GM18526 (cell line): ENCODE results near the gene TTLL7.

Source experiments
- POLR2A ChIP-seq: IDR thresholded peaks from 3 replicates; pipeline ENCODE4 v1.6.1; 2011; ENCODE audit not compliant: insufficient read length; ENCODE audit errors: extremely low read depth

TTLL7 gene

GRCh38 chr1:83959824-83960498 is 39.0 kb downstream of the TTLL7 start:
- no peak for TF ChIP-seq POLR2A

DNA sequence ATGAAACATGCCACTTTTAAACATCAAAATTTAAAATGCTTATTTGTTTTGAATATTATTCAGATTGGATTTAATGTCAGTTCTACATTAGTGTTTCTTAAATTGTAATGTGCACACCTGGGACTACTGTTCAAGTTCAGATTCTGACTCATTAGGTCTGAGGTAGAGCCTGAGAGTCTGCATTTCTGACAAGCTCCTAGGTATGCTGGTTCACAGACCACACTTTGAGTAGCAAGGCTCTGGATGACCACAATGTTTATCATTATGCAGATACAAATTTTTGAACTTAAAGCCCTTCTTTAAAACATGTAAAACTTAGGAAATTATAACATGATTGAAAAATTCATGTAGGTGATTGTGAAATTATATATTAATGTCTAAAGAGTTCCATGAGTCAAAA is 40.2 kb downstream of the TTLL7 start:
- no peak for TF ChIP-seq POLR2A

GRCh38 chr1:83954166-83954823 is 44.6 kb downstream of the TTLL7 start:
- no peak for TF ChIP-seq POLR2A

DNA sequence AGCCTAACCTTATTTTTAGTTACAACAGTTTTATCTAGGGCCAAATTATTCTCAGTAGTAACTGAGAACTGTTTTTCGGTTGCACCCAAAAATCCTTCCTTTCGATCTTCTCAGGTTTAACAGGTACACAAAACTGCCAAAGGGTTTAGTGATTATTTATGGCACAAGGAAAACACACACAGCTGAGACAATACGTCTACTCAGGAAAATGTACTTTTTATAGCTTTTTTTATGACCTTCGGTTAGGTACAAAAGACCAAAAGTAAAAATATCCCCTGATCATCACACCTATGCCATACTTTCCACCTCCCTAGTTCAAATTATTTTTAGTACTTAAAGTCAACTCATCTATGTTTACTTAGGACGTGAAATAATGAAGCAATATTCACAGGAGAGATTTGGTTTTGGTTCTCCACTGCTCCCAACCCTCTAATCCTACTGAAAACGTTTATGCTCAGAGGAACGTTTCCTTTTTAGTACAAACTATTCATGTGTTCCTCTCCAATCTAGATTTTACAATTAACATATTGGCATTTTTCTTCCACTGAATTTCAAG is 48.7 kb downstream of the TTLL7 start:
- no peak for TF ChIP-seq POLR2A

DNA sequence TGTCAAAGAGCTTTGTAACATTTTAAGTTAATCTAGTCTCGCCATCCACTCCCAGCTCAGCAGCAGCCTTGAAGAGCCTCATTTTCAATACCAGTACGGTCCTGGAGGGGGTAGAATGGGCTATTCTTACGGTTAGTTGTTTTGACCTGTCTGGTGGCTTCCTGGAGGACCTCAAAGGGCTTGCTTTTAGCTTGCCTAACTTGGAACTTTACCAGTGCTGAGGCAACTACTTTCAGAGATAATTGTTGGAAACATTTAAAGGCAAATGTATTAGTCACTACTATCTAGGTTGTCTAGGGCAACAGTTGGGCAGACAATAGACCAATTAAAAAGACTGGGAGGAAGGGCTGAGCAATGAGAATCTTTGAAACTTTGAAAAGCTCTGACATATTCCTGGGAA is 56.0 kb downstream of the TTLL7 start:
- TF ChIP-seq POLR2A = no peak

DNA sequence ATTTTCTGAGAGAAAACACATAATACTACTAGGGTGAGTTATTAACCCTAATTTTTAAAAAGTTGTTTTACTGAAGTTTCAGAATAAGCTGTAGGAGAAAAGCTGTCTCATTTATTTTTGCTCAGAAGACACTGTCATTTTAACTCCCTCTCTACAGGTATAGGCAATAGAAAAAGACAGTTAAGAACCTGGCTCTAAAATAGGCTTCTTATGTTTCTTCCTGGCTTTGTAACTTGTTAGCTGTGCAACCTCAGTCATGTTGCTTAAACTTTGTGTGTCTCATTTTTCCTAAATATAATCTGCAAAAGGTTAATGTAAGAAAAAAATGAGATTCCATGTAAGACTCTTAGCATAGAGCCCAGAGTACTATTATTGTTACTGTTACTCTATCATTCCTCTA is 64.4 kb downstream of the TTLL7 start:
- TF ChIP-seq POLR2A = no peak

DNA sequence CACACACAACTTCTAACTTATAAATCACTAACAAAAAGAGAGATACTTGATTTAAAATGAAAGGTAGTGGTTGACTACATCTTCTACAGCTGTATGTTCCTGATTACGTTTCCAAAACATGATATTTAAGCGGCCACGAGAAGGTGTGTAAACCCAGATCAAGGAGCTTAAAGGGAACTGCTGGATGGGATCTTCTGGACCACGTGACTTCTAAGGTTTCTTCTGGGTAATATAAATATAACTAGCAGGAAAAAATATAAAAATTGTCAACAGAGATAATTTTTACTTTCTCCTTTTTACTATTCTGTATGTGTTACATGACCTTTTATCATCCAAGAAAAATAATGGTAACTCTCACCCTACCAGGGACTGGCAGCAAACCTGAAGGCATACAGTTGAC is 66.2 kb downstream of the TTLL7 start:
- TF ChIP-seq POLR2A = no peak

GRCh38 chr1:83932281-83932680 is 66.7 kb downstream of the TTLL7 start:
- TF ChIP-seq POLR2A = no peak

GRCh38 chr1:83931658-83932253 is 67.2 kb downstream of the TTLL7 start:
- no peak for TF ChIP-seq POLR2A

DNA sequence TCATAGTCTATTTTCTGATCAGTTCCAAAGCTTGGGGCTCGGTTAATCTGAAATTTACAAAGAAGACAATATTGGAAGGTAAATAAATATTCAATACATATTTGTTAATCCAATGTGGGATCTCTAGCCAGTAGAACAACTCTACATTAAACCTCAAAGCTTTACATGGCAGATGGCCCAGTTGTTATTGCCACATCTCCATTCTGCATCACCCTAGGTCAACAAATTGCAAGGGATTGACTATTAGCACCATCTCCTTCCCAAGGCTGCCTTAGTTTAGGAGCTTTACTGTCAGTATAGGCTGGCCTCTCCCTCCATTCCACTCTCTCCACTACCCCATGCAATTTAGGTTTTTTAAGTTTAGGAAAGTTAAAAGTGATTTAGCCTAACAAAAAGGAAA is 69.7 kb downstream of the TTLL7 start:
- no peak for TF ChIP-seq POLR2A

GRCh38 chr1:83928396-83928795 is 70.5 kb downstream of the TTLL7 start:
- TF ChIP-seq POLR2A = no peak

DNA sequence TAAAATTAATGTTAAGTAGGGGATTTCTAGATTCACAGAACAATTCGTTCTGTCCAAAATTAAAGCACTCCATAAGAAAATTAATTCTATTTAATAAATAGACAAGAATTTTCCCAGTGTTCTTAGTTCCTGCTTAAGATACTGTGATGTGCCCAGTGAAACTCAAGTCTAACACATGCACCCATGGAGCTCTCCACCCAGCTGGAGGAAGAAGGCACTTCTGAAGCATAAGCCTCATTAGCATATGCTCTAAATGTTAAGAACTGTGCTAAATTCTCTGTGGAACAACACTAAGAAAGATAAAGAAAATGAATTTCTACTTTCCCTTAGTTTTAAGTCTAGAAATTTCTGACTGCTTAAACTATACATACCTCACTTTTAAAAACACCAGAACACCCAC is 71.2 kb downstream of the TTLL7 start:
- no peak for TF ChIP-seq POLR2A

GRCh38 chr1:83927061-83927460 is 71.9 kb downstream of the TTLL7 start:
- TF ChIP-seq POLR2A = no peak

GRCh38 chr1:83923553-83923952 is 75.4 kb downstream of the TTLL7 start:
- no peak for TF ChIP-seq POLR2A

DNA sequence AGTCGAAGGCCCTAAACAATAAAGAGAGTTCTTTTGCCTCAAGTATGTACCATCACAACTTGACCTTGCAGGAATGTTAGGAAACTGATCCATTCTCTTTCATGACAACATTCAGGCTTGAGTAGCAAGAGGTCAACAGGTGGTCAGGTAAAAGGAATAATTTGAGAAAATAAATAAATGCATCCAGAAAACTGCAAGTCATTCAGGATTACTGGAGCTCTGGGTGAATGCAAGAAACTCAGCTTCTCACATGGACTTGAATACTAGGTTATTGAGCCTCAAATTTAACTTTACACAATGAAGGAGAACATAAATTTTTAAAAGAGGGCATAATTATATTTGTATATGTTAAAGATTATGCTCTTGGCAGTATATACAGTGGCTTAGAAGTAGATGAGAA is 76.5 kb downstream of the TTLL7 start:
- no peak for TF ChIP-seq POLR2A

- no peak for TF ChIP-seq POLR2A
These were observed 78.6 kb downstream of the TTLL7 start for GRCh38 chr1:83920320-83920719.
